GM12878 (cell line): ENCODE measurements around the gene CLASP1. TPM values are rescaled to one million over a fixed set of nuclear protein-coding genes. Genes with fewer than 3 reads are reported as not detected.

ENCODE experiments used
- ATAC-seq: fragments of 200-7000 bp; cut with Tn5 transposase; 3 replicates; pipeline ENCODE4 v1.9.1; 2020; ENCODE audit warnings: mild to moderate bottlenecking, moderate library complexity
- BruUV-seq: library from RNA; stranded (reverse); fragments of 400-500 nt; replicated peaks from 2 replicates; lab custom pipeline; 2021; lab: Mats Ljungman, UMichigan
- CTCF ChIA-PET: fragments of 300-600 bp; sonication (Branson Sonifier 250); formaldehyde crosslinking; extraction: SDS; loops from one replicate; lab custom pipeline; 2021; ENCODE audit warnings: inconsistent platforms; lab: Yijun Ruan, JAX
- POLR2A ChIA-PET: fragments of 350-600 bp; formaldehyde crosslinking; extraction: SDS; loops from one replicate; lab custom pipeline; 2021; ENCODE audit warnings: inconsistent platforms; lab: Charles Lee
- RAD21 ChIA-PET: fragments of 300-600 bp; sonication (Branson Sonifier 250); formaldehyde crosslinking; loops from one replicate; lab custom pipeline; 2023; ENCODE audit warnings: antibody characterized with exemption; ENCODE audit not compliant: unreplicated experiment; lab: Charles Lee
- SMC1A ChIA-PET: fragments of 300-600 bp; sonication (Branson Sonifier 250); formaldehyde crosslinking; loops from one replicate; lab custom pipeline; 2023; ENCODE audit not compliant: unreplicated experiment, uncharacterized antibody; lab: Charles Lee
- DNase-seq: peaks from one replicate; pipeline ENCODE4 v3.0.0-alpha.2; 2011; ENCODE audit warnings: low read depth, low spot score
- FAIRE-seq: peaks from 3 replicates; lab custom pipeline; 2011; peaks lifted over from hg19 to GRCh38; lab: Jason Lieb, UNC
- H2AFZ ChIP-seq: 2 replicates; pipeline ENCODE4 v1.6.0; 2011; ENCODE audit warnings: low read depth, low read length, control low read depth; ENCODE audit not compliant: control insufficient read depth
- H3K27ac ChIP-seq: 2 replicates; pipeline ENCODE4 v1.5.1; 2011; ENCODE audit warnings: control low read depth; ENCODE audit not compliant: control insufficient read depth, insufficient read depth
- H3K27me3 ChIP-seq, 2 experiments: replicated peaks in 1 of 2; 2 replicates each; pipeline versions ENCODE4 v1.6.0 to v1.6.1; 2011; ENCODE audit warnings: low read length in 1 of 2; ENCODE audit not compliant: control insufficient read depth in 2 of 2, insufficient read depth in 2 of 2
- H3K36me3 ChIP-seq, 2 experiments: 2 replicates each; pipeline ENCODE4 v1.5.1; 2011; ENCODE audit warnings: low read length in 1 of 2; ENCODE audit not compliant: control insufficient read depth in 2 of 2, insufficient read depth in 2 of 2
- H3K4me1 ChIP-seq: 2 replicates; pipeline ENCODE4 v1.6.1; 2011; ENCODE audit warnings: mild to moderate bottlenecking, low read length, moderate library complexity, mixed read lengths; ENCODE audit not compliant: control insufficient read depth, insufficient read depth
- H3K4me2 ChIP-seq: 2 replicates; pipeline ENCODE4 v1.6.0; 2011; ENCODE audit warnings: control low read depth; ENCODE audit not compliant: control insufficient read depth, insufficient read depth
- H3K4me3 ChIP-seq: fragments of 200-600 bp; sonication (generic); 2 replicates; pipeline ENCODE4 v1.5.1; 2016
- H3K79me2 ChIP-seq: 2 replicates; pipeline ENCODE4 v1.6.0; 2011; ENCODE audit warnings: low read length; ENCODE audit not compliant: control insufficient read depth, insufficient read depth
- H3K9ac ChIP-seq: 2 replicates; pipeline ENCODE4 v1.8.0; 2011; ENCODE audit warnings: low read length, control low read depth, mixed read lengths; ENCODE audit not compliant: control insufficient read depth, insufficient read depth
- H3K9me3 ChIP-seq: replicated peaks from 3 replicates; pipeline ENCODE4 v1.5.1; 2011; ENCODE audit warnings: mild to moderate bottlenecking, low read length; ENCODE audit not compliant: control insufficient read depth, insufficient read depth
- H4K20me1 ChIP-seq: 2 replicates; pipeline ENCODE4 v1.6.0; 2011; ENCODE audit not compliant: control insufficient read depth, insufficient read depth
- ASH2L ChIP-seq: fragments of 300-600, 200-600 bp; sonication (generic); IDR thresholded peaks from 2 replicates; pipeline ENCODE4 v1.6.1; 2017; ENCODE audit warnings: low read depth, mild to moderate bottlenecking, borderline replicate concordance
- CBFB ChIP-seq: IDR thresholded peaks from 2 replicates; pipeline ENCODE4 v1.6.1; 2016; ENCODE audit warnings: antibody characterized with exemption, low read depth
- IKZF1 ChIP-seq: fragments of 450-650 bp; conservative IDR thresholded peaks from 2 replicates; pipeline ENCODE4 v1.6.1; 2017; ENCODE audit warnings: antibody characterized with exemption, mild to moderate bottlenecking
- IKZF2 ChIP-seq, 2 experiments: fragments of 450-650 bp; IDR thresholded peaks; 2 replicates each; pipeline ENCODE4 v1.6.1; 2017; ENCODE audit warnings: mild to moderate bottlenecking in 2 of 2, moderate library complexity in 2 of 2
- NBN ChIP-seq: fragments of 450-650 bp; IDR thresholded peaks from 2 replicates; pipeline ENCODE4 v1.6.1; 2016
- NR2F1 ChIP-seq: fragments of 450-650 bp; conservative IDR thresholded peaks from 2 replicates; pipeline ENCODE4 v1.6.1; 2017; ENCODE audit warnings: mild to moderate bottlenecking
- PAX5 ChIP-seq: IDR thresholded peaks from 2 replicates; pipeline ENCODE4 v1.6.1; 2011; ENCODE audit warnings: low read depth, low read length, borderline replicate concordance
- POLR2AphosphoS5 ChIP-seq: IDR thresholded peaks from 2 replicates; pipeline ENCODE4 v1.6.1; 2011; ENCODE audit warnings: mild to moderate bottlenecking, low read length, inconsistent platforms
- RAD51 ChIP-seq: fragments of 450-650 bp; IDR thresholded peaks from 2 replicates; pipeline ENCODE4 v1.6.1; 2016; ENCODE audit warnings: moderate library complexity, mild to moderate bottlenecking, inconsistent platforms
- STAT3 ChIP-seq: IDR thresholded peaks from 2 replicates; pipeline ENCODE4 v1.6.1; 2011; ENCODE audit warnings: low read depth, low read length, improper control_type of control experiment
- WRNIP1 ChIP-seq: IDR thresholded peaks from 2 replicates; pipeline ENCODE4 v1.6.1; 2011; ENCODE audit warnings: low read depth, low read length, improper control_type of control experiment, borderline replicate concordance
- YY1 ChIP-seq: IDR thresholded peaks from 2 replicates; pipeline ENCODE4 v1.6.1; 2011; ENCODE audit warnings: low read depth, mild to moderate bottlenecking, low read length
- ZNF207 ChIP-seq: fragments of 450-650 bp; IDR thresholded peaks from 2 replicates; pipeline ENCODE4 v1.6.1; 2014; ENCODE audit warnings: antibody characterized with exemption, mild to moderate bottlenecking, borderline replicate concordance
- ZNF217 ChIP-seq: fragments of 450-650 bp; IDR thresholded peaks from 2 replicates; pipeline ENCODE4 v1.6.1; 2017; ENCODE audit warnings: antibody characterized with exemption, mild to moderate bottlenecking
- WGBS: methylation state at CpG from one replicate; pipeline ENCODE4 v1.1.6; 2016; ENCODE audit warnings: low lambda C conversion rate; ENCODE audit not compliant: insufficient replicate concordance, insufficient coverage; ENCODE audit errors: missing lambda C conversion rate; 5-methylcytosine and 5-hydroxymethylcytosine counted together
- in situ Hi-C: fragments of 300-500 bp; cut with MboI; formaldehyde crosslinking; loops from 9 replicates; pipeline ENCODE4 v1.14.3; 2018; ENCODE audit warnings: mixed read lengths
- intact Hi-C: fragments of 100-400 bp; cut with micrococcal nuclease; formaldehyde crosslinking; loops from one replicate; pipeline ENCODE4 v1.14.2; 2022; ENCODE audit not compliant: unreplicated experiment
- polyA plus RNA-seq, 11 experiments: library from polyadenylated mRNA; depleted of rRNA in 4 of 11; unstranded in 6 of 11; stranded (reverse) in 5 of 11; fragments of >200 nt; fragmentation: Nextera tagmentation in 4 of 11; fragmentation: Illumina TruSeq in 1 of 11; extraction: Ambion mirVana in 4 of 11; extraction: Trizol in 1 of 11; gene quantifications; 1 replicate in 1 of 11; 2 replicates in 10 of 11; pipeline versions ENCODE4 v1.2.1 to v1.2.3, GENCODE V29; 2011 to 2016; ENCODE audit warnings: inconsistent platforms in 2 of 11, missing spikeins in 2 of 11, low read depth in 1 of 11
- total RNA-seq, 4 experiments: library from RNA; depleted of rRNA in 3 of 4; stranded (reverse); fragments of >200 nt in 3 of 4; fragmentation: Illumina TruSeq in 1 of 4; extraction: Trizol in 1 of 4; gene quantifications; 2 replicates each; pipeline versions ENCODE4 v1.2.1 to v1.2.3, GENCODE V29; 2013 to 2021
- TF ChIP-seq, protein P1 (sequence below): fragments of 450-650 bp; IDR thresholded peaks from 2 replicates; pipeline ENCODE4 v1.6.1; 2016; ENCODE audit warnings: mild to moderate bottlenecking
- TF ChIP-seq, protein P2 (sequence below): IDR thresholded peaks from 2 replicates; pipeline ENCODE4 v1.6.1; 2012; ENCODE audit warnings: low read depth, low read length, improper control_type of control experiment
- TF ChIP-seq, protein P3 (sequence below): fragments of 450-650 bp; IDR thresholded peaks from 2 replicates; pipeline ENCODE4 v1.6.1; 2017; ENCODE audit warnings: borderline replicate concordance
- TF ChIP-seq, protein P4 (sequence below): IDR thresholded peaks from 2 replicates; pipeline ENCODE4 v1.6.1; 2012; ENCODE audit warnings: mild to moderate bottlenecking, low read depth, low read length

CLASP1 gene
- total and polyA plus RNA-seq, 10 of the 15 experiments (the other 5 are each of a cell fraction or from before 2014, with no cell fraction given): 1.4 to 62.4 (median 32.9) TPM

DNA sequence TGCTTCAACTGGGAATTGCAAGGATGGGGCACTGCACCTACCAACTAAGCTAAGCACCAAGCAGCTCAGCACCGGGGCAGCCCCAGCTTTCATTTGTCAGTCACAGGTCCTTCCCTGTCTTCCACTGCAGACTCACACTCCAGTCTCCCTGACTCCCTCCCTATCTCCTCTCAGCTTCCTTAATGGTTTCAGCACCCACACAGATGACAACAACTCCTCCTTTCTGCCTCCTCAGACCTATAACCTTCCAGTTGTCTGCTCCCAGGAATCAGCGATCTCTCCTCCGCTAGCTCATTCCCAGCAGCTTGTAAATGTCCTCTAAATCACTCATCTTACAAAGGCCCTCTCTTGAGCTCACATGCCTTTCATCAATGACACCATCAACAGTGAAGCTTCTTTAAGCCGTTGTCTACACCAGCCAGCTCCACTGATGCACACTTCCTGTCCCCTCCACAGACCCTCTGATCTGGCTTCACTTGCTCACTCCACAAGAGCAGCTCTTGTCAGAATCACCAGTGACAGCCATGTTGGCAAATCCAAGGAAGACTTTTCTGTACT is 32.1 kb downstream of the CLASP1 start:
- POLR2A ChIA-PET: interaction anchor here (0.8 to 1.0 kb wide), 4 partner anchors 16 to 86 kb away, joined by 3 to 7 read pairs (median 4); partner anchors contain the start of gene RNU4ATAC
- 58% methylated on average over 4 of the region's 4 CpGs for WGBS
- H4K20me1 ChIP-seq: no peaks in the 10 kb centered on the region; the same call in 1 of the 2 replicates
- in situ Hi-C loops: no loop called here
- peak; percentile 87 for ATAC-seq
- H3K4me2 ChIP-seq: peak overlapping the region; percentile 3
- DNase-seq: no peak
- H3K79me2 ChIP-seq: peaks cover 57% of the 10 kb centered on the region
- H3K27ac ChIP-seq: peak overlapping the region; percentile 70
- H3K9ac ChIP-seq: no peak overlapping the region; the same call in 1 of the 2 replicates
- no peaks in the 10 kb centered on the region for H3K27me3 ChIP-seq
- no peak for FAIRE-seq
- BruUV-seq: no TSS peak
- peaks cover 0 to 9% of the 10 kb centered on the region in 2 experiments; a peak in 3 of 4 replicates for H3K36me3 ChIP-seq
- peaks cover 18% of the 10 kb centered on the region for H3K4me1 ChIP-seq
- CTCF ChIA-PET: interaction anchor here (0.7 to 1.7 kb wide), 6 partner anchors 9 to 224 kb away, joined by 3 to 5 read pairs (median 4); partner anchors contain the start of gene RNU4ATAC
- RAD21 ChIA-PET: interaction anchor here (1.0 to 1.5 kb wide), 5 partner anchors 21 to 87 kb away, joined by 4 to 9 read pairs (median 5); partner anchors contain the start of gene RNU4ATAC
- TF ChIP-seq, protein P1, sequence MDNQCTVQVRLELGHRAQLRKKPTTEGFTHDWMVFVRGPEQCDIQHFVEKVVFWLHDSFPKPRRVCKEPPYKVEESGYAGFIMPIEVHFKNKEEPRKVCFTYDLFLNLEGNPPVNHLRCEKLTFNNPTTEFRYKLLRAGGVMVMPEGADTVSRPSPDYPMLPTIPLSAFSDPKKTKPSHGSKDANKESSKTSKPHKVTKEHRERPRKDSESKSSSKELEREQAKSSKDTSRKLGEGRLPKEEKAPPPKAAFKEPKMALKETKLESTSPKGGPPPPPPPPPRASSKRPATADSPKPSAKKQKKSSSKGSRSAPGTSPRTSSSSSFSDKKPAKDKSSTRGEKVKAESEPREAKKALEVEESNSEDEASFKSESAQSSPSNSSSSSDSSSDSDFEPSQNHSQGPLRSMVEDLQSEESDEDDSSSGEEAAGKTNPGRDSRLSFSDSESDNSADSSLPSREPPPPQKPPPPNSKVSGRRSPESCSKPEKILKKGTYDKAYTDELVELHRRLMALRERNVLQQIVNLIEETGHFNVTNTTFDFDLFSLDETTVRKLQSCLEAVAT: peak; percentile 59; the same call in 1 of the 2 replicates
- TF ChIP-seq CBFB (no peak), RAD51 (no peak), ZNF207 (no peak), YY1 (peak; percentile 54), ASH2L (no peak), STAT3 (no peak), NBN (no peak), WRNIP1 (no peak), NR2F1 (no peak), ZNF217 (no peak), PAX5 (peak; percentile 47; the same call in 1 of the 2 replicates), IKZF2 (IDR thresholded peaks at IDR 0.05) (0 out of 4 replicates have a peak, but pooled peaks of 1 of the 2 experiments have one; percentile 10), IKZF1 (peak; percentile 26; the same call in 1 of the 2 replicates), POLR2AphosphoS5 (no peak)
- TF ChIP-seq, protein P2, sequence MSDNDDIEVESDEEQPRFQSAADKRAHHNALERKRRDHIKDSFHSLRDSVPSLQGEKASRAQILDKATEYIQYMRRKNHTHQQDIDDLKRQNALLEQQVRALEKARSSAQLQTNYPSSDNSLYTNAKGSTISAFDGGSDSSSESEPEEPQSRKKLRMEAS: no peak
- TF ChIP-seq, protein P3, sequence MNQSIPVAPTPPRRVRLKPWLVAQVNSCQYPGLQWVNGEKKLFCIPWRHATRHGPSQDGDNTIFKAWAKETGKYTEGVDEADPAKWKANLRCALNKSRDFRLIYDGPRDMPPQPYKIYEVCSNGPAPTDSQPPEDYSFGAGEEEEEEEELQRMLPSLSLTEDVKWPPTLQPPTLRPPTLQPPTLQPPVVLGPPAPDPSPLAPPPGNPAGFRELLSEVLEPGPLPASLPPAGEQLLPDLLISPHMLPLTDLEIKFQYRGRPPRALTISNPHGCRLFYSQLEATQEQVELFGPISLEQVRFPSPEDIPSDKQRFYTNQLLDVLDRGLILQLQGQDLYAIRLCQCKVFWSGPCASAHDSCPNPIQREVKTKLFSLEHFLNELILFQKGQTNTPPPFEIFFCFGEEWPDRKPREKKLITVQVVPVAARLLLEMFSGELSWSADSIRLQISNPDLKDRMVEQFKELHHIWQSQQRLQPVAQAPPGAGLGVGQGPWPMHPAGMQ: no peak
- TF ChIP-seq, protein P4, sequence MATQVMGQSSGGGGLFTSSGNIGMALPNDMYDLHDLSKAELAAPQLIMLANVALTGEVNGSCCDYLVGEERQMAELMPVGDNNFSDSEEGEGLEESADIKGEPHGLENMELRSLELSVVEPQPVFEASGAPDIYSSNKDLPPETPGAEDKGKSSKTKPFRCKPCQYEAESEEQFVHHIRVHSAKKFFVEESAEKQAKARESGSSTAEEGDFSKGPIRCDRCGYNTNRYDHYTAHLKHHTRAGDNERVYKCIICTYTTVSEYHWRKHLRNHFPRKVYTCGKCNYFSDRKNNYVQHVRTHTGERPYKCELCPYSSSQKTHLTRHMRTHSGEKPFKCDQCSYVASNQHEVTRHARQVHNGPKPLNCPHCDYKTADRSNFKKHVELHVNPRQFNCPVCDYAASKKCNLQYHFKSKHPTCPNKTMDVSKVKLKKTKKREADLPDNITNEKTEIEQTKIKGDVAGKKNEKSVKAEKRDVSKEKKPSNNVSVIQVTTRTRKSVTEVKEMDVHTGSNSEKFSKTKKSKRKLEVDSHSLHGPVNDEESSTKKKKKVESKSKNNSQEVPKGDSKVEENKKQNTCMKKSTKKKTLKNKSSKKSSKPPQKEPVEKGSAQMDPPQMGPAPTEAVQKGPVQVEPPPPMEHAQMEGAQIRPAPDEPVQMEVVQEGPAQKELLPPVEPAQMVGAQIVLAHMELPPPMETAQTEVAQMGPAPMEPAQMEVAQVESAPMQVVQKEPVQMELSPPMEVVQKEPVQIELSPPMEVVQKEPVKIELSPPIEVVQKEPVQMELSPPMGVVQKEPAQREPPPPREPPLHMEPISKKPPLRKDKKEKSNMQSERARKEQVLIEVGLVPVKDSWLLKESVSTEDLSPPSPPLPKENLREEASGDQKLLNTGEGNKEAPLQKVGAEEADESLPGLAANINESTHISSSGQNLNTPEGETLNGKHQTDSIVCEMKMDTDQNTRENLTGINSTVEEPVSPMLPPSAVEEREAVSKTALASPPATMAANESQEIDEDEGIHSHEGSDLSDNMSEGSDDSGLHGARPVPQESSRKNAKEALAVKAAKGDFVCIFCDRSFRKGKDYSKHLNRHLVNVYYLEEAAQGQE: no peak
- H3K9me3 ChIP-seq: peaks cover under 1% of the 10 kb centered on the region; the same call in 2 of the 3 replicates
- SMC1A ChIA-PET: interaction anchor here (0.6 to 4.3 kb wide), 13 partner anchors 9 to 118 kb away, joined by 3 to 28 read pairs (median 5); no protein-coding TSS in a partner anchor
- intact Hi-C loops: no loop called here
- H2AFZ ChIP-seq: no peak overlapping the region
- H3K4me3 ChIP-seq: peak overlapping the region; percentile 20; the same call in 1 of the 2 replicates
